Urinary bladder (tissue), 4 donors: ENCODE measurements around the gene SPATA31D4. TPM values are rescaled to one million over a fixed set of nuclear protein-coding genes. Genes with fewer than 3 reads are reported as not detected.
"Not testable (repeated sequence)": the region's sequence is repeated elsewhere in the genome, so short reads cannot be mapped to it uniquely, and the experiment has no call there.

ENCODE experiments used
- DNase-seq: peaks from one replicate; pipeline ENCODE4 v3.0.0-alpha.2; 2015; ENCODE audit errors: extremely low spot score
- H3K27ac ChIP-seq: one replicate; pipeline ENCODE4 v1.5.1; 2013; ENCODE audit warnings: low read depth, mild to moderate bottlenecking, moderate library complexity
- H3K36me3 ChIP-seq: one replicate; pipeline ENCODE4 v1.6.1; 2013; ENCODE audit warnings: mild to moderate bottlenecking, moderate library complexity; ENCODE audit not compliant: insufficient read depth
- H3K4me1 ChIP-seq: one replicate; pipeline ENCODE4 v1.6.1; 2013; ENCODE audit warnings: mild to moderate bottlenecking, moderate library complexity; ENCODE audit not compliant: insufficient read depth
- H3K4me3 ChIP-seq: one replicate; pipeline ENCODE4 v1.5.1; 2013; ENCODE audit warnings: low read depth, low read length
- WGBS: extraction: QIAGEN DNeasy Blood & Tissue Kit; methylation state at CpG from one replicate; pipeline ENCODE4 v1.1.7; 2013; 5-methylcytosine and 5-hydroxymethylcytosine counted together
- polyA plus RNA-seq: library from polyadenylated mRNA; stranded (reverse); fragments of 200-250 nt; gene quantifications from one replicate; pipeline ENCODE4 v1.2.3, GENCODE V29; 2013
- total RNA-seq: library from RNA; depleted of rRNA; stranded (reverse); fragments of >200 nt; gene quantifications from one replicate; pipeline ENCODE4 v1.2.3, GENCODE V29; 2014
- donor health status: healthy with polysubstance abuse.
- donor health status: healthy.

Gene SPATA31D4
- total RNA-seq (not detected), polyA plus RNA-seq (not detected)

DNA sequence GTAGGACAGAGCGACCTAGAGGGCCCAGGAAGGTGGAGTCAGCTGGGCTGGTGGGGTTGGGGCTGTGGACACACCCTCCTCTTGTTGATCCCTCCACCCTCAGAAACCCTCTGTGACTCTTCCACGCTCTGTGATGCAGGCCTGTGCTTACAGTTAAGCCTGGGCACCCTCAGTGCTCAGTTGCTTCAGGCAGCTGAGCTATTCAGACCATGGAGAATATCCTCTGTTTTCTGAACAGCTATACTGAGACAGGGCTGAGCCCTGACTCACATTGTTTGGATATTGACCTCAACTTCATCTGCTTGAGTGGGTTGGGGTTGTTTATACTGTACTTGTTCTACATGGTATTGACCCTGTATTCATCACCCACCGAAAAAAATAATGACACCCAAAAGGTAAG is at the start of gene SPATA31D4:
SPATA31D4 (plus strand) TSS at position 124 of the 400 bp plus-strand sequence; CDS start at position 210, 86 bp downstream.
- H3K4me1 ChIP-seq, DNase-seq, H3K4me3 ChIP-seq, H3K36me3 ChIP-seq, H3K27ac ChIP-seq: not testable (repeated sequence)
- no CpG with 5 or more reads among the region's 3 CpGs for WGBS

DNA sequence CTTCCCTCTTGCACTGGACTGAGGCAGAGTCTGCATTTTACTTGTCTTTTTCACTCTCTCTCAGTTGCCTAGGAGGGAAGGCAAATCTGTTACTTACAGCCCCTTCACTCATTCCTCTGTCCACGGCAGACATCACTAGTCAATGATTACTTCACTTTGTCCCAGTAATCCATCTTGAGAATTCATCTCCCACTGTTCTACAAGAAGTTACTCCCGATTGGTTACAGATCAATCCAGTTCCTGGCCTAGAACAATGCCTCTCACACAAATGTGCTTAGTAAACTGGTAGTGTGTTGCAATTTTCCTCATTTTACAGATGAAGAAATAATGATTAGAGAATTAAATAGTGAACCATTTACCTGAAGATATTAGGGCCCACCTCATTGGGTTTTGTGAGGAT is 49.7 kb upstream of the SPATA31D4 start:
- peaks cover 2% of the 10 kb centered on the region for H3K4me1 ChIP-seq
- DNase-seq, result no peak
- H3K36me3 ChIP-seq, result no peaks in the 10 kb centered on the region
- H3K4me3 ChIP-seq, result no peak overlapping the region
- WGBS, result 95% methylated on average over 2 of the region's 2 CpGs
- no peak overlapping the region for H3K27ac ChIP-seq

DNA sequence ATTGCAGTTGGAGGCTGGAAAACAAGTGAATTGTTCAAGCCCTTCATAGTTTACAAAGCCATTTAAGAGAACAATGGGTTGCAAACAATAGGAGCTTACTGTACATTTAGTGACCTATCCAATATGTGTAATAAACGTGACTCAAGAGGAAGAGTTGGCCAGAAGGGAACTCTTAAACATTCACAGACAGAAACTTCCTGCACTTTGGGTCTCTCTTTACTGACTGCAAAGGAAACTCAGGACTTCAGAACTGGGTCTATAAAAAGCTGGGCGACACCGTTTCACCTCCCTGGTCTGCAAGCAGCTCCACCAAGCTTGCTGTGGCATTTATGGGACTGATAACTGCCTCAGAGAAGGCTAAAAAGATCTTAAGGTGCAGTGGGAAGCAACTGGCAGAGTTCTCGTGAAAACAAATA is 48.7 kb upstream of the SPATA31D4 start:
- Histone ChIP-seq H3K27ac (no peak overlapping the region), H3K4me1 (peaks cover 2% of the 10 kb centered on the region), H3K4me3 (no peak overlapping the region), H3K36me3 (no peaks in the 10 kb centered on the region)
- 22% methylated on average over 4 of the region's 4 CpGs for WGBS
- DNase-seq, result no peak

DNA sequence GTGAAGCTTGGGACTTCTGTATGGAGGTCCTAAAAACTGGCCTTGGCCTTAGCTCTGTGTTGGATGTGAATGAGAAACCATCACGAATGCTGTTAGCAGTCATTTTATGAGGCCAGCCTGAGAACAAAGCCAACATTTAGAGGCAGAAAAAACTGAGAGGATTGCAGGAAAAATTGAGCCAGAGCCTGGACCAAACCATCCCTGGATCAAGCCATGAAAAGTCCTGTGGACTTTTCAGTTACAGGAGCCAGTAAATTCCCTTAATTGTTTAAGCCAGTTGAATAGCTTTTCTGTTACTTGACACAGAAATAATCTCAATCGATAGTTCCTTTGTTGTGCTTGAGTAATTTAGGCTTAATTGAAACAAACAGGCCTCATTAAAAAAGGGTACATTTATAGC is 42.6 kb upstream of the SPATA31D4 start:
- H3K27ac ChIP-seq, result no peak overlapping the region
- H3K4me3 ChIP-seq, result no peak overlapping the region
- DNase-seq, result no peak
- H3K36me3 ChIP-seq, result no peaks in the 10 kb centered on the region
- H3K4me1 ChIP-seq, result no peaks in the 10 kb centered on the region
- WGBS, result 49% methylated on average over 2 of the region's 2 CpGs

DNA sequence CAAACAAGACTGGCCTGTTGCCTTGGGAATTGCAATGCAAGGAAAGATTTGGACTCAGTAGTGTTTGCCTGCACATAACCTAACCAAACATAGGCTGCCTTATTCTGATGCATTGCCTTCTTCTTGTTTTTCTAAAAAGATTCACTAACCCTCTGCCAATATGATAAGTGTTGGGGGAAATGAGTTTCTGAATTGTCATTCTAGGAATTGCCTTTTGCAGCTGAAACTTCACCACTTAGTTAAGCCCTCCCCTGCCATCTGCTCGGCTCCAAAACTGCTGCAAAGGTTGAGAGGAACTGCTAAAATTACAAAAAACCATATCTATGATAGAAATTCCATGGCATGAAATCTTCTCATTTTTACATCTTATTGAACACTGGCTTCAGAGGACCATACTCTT is 41.6 kb upstream of the SPATA31D4 start:
- Histone ChIP-seq H3K4me3 (no peak overlapping the region), H3K27ac (no peak overlapping the region), H3K4me1 (no peaks in the 10 kb centered on the region), H3K36me3 (no peaks in the 10 kb centered on the region)
- no peak for DNase-seq
- 85% methylated on average over 1 of the region's 1 CpG for WGBS

DNA sequence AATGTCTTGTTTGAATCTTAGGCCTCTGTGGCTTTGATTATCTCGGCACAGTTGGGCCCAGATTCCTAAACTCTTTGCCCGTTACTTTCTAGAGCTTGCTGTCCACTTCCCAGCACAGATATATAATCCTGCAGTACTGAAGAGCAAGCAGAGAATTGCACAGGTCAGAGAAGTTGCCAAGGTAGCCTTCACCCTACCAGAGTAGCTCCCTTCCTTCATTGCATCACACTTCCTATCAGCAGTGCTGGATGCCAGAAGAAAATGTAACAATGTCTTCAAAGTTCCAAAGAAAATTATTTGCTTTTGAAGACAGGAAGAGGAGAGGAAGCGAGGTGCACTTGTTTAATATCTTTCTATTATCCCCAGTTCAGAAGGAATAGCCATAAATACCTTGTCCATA is 38.1 kb upstream of the SPATA31D4 start:
- DNase-seq, result no peak
- WGBS, result 94% methylated on average over 3 of the region's 3 CpGs
- H3K4me3 ChIP-seq, result no peak overlapping the region

DNA sequence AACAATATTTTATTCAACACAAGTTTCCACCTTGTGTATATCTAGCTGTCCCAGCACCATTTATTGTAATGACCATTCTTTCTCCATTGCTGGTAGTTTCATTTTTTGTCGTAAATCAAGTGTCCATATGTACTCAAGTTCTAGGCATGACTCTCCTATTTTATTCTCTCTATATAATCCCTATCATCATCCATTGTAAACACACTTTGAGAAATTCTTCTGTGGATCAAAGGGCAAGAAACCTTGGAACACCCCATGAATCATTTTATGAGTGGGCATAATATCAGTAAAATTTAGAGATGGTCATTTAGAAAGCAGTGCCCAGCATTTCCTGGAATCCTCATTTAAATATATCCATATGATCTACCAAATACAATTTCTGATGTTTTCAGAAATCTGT is 35.8 kb upstream of the SPATA31D4 start:
- Histone ChIP-seq H3K4me3 (no peak overlapping the region), H3K36me3 (no peaks in the 10 kb centered on the region), H3K27ac (no peak overlapping the region), H3K4me1 (no peaks in the 10 kb centered on the region)
- no peak for DNase-seq
- 92% methylated on average over 1 of the region's 1 CpG for WGBS

More for the DNA sequence above, 38.1 kb upstream of the SPATA31D4 start:
- no peaks in the 10 kb centered on the region for H3K4me1 ChIP-seq
- no peak overlapping the region for H3K27ac ChIP-seq
- H3K36me3 ChIP-seq, result no peaks in the 10 kb centered on the region

DNA sequence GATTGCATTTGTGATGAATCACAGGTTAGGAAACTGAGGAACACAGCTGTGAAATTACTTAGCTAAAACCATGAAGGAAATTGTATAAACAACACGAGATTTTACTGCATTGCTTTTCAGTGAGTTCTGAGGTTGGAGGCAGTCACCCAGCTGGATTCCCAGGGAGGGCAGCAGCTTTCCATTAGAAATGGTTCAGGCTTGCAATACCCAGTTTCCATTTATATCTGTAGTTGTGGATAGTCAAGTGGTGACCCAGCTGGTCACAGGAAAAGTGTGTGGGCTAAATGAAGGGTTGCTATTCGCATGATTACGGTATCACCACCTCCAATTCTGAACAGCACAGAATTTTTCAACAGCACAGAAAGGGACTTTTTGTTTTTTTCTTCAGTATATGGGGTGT is 34.3 kb upstream of the SPATA31D4 start:
- Histone ChIP-seq H3K4me3 (no peak overlapping the region), H3K36me3 (no peaks in the 10 kb centered on the region), H3K4me1 (no peaks in the 10 kb centered on the region), H3K27ac (no peak overlapping the region)
- 79% methylated on average over 3 of the region's 3 CpGs for WGBS
- no peak for DNase-seq

DNA sequence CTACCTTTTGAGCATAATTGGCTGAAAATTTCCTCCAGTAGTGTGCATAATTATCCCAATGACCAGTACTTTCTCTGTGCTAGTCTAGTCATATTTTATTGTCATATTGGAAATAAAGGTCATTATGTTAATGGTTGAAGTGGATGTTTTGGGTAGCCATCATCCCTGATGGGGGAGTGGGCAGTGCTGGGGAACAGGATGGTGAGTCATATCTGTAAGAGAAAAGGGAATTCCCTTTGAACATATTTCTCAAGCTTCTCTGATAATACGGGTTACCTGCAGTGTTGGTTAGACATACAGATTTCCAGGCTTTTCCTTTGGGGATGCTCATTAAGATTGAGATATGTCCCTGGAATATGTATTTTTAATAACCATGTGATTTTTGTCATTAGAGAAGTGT is 33.3 kb upstream of the SPATA31D4 start:
- H3K4me3 ChIP-seq, result no peak overlapping the region
- 91% methylated on average over 1 of the region's 1 CpG for WGBS
- H3K4me1 ChIP-seq, result no peaks in the 10 kb centered on the region
- H3K27ac ChIP-seq, result no peak overlapping the region
- DNase-seq, result no peak
- no peaks in the 10 kb centered on the region for H3K36me3 ChIP-seq

DNA sequence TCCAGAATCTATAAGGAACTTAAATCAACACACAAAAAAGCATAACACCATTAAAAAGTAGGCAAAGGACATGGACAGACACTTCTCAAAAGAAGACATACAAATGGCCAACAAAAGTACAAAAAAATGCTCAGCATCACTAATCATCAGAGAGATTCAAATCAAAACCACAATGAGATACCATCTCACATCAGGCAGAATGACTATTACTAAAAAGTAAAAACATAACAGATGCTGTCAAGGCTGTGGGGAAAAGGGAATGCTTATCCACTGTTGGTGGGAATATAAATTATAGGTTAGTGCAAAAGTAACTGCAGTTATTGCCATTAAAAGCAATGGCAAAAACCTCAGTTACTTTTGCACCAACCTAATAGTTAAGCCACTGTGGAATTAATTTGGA is 32.2 kb upstream of the SPATA31D4 start:
- H3K27ac ChIP-seq, result no peak overlapping the region
- no peaks in the 10 kb centered on the region for H3K36me3 ChIP-seq
- H3K4me3 ChIP-seq, result no peak overlapping the region
- H3K4me1 ChIP-seq, result no peaks in the 10 kb centered on the region
- no peak for DNase-seq

DNA sequence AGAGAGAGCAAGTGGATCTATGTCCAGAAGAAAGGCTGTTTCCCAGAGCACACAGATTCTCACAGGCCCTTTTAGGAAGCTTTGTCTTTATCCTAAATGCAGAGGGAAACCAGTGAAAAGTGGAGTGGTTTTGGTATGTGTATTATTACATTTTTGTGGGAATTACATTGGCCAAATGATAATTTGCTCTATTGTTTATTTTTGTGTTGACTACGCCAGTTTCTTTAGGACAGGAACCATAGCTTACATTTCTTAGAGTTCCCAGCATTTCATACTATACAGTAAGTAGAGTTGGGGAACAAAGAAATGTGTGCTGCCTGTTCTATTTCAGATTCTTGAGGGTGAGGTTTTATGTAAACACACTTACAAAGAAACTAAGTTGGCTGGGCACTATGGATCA is 29.4 kb upstream of the SPATA31D4 start:
- H3K27ac ChIP-seq, result no peak overlapping the region
- H3K4me1 ChIP-seq, result no peaks in the 10 kb centered on the region
- H3K36me3 ChIP-seq, result no peaks in the 10 kb centered on the region
- 90% methylated on average over 1 of the region's 1 CpG for WGBS
- DNase-seq, result no peak
- no peak overlapping the region for H3K4me3 ChIP-seq

DNA sequence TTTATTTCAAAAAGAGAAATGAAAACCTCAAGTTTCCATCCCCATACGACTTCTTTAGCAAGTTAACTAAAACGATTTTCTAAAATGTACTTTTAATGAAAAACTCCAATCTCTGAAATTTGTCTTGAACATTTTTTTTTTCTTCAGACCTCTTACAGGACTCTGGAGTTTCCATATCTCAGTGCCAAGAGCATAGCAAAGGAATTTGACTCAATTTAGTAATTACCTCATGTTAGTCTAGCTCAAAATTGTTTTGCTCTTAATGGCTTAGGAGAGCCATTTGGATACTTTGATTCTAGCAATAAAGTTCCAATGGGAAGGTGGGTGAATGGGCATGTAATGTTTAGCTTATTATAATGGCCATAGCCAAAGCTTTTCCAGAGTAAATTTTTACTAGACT is 26.0 kb upstream of the SPATA31D4 start:
- Histone ChIP-seq H3K4me1 (no peaks in the 10 kb centered on the region), H3K4me3 (no peak overlapping the region), H3K36me3 (no peaks in the 10 kb centered on the region), H3K27ac (no peak overlapping the region)
- no peak for DNase-seq
- 87% methylated on average over 2 of the region's 2 CpGs for WGBS

DNA sequence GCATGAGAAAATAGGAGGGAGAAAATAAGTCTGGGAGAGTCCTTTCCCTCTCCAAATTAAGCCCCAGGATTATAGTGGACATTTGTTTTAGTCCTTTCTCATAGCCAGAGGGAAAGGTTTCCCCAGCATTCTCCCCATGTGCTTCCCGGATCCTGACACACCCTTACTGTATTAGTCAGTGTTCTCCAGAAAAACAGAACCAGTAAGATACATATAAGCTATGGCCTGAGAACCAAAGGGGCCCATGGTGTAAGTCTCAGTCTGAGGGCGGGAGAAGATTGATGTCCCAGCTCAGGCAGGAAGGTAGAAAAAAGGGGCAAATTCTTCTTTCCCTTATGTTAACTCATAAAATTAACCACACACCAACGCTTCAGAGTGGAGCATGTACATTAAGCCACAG is 25.6 kb upstream of the SPATA31D4 start:
- H3K4me1 ChIP-seq, result no peaks in the 10 kb centered on the region
- 79% methylated on average over 3 of the region's 3 CpGs for WGBS
- H3K27ac ChIP-seq, result no peak overlapping the region
- no peaks in the 10 kb centered on the region for H3K36me3 ChIP-seq
- no peak for DNase-seq
- H3K4me3 ChIP-seq, result no peak overlapping the region

DNA sequence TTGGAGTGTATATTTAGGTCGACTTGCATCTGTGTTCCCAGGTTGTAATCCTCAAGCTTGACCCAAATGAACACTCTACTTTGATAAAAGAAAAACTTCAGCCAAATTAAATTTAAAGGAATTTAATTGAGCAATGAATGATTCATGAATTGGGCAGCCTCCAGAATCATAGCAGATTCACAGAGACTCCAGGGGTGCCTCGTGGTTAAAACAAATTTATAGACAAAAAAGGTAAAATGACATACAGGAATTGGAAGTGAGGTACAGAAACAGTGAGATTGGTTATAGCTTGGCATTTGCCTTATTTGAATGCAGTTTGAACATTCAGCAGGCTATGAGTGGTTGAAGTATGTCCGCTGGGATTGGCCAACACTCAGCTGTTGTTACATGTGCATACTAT is 21.6 kb upstream of the SPATA31D4 start:
- DNase-seq, result no peak
- Histone ChIP-seq H3K27ac (no peak overlapping the region), H3K4me1 (no peaks in the 10 kb centered on the region), H3K36me3 (no peaks in the 10 kb centered on the region), H3K4me3 (no peak overlapping the region)
- WGBS, result 70% methylated on average over 3 of the region's 3 CpGs

DNA sequence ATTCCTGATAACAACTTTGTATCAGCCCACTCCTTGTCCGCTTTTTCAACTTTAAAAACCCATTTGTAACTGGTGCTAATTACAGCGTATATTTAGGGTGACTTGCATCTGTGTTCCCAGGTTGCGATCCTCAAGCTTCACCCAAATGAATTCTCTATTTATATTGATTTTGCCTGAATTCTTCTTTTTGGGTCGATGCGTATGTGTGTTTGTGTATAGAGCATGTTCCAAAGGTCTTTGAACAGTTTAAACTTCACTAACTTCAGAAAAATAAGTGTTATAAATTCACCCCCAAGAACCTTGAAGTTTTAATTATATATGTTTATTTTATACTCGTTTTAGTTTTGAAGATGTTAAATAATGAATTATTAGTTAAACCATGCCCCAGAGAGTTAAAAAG is 16.1 kb upstream of the SPATA31D4 start:
- H3K4me3 ChIP-seq, result no peak overlapping the region
- WGBS, result 95% methylated on average over 6 of the region's 6 CpGs
- H3K4me1 ChIP-seq, result no peaks in the 10 kb centered on the region
- no peak overlapping the region for H3K27ac ChIP-seq
- no peaks in the 10 kb centered on the region for H3K36me3 ChIP-seq
- no peak for DNase-seq
